ENCODE results near the gene JUNB. TPM values are rescaled to one million over a fixed set of nuclear protein-coding genes. Genes with fewer than 3 reads are reported as not detected.

Gene JUNB
- total RNA-seq (2014; rRNA removed; shearing (Covaris generic)), result 10.0 and 22.6 TPM in 2 replicates

DNA sequence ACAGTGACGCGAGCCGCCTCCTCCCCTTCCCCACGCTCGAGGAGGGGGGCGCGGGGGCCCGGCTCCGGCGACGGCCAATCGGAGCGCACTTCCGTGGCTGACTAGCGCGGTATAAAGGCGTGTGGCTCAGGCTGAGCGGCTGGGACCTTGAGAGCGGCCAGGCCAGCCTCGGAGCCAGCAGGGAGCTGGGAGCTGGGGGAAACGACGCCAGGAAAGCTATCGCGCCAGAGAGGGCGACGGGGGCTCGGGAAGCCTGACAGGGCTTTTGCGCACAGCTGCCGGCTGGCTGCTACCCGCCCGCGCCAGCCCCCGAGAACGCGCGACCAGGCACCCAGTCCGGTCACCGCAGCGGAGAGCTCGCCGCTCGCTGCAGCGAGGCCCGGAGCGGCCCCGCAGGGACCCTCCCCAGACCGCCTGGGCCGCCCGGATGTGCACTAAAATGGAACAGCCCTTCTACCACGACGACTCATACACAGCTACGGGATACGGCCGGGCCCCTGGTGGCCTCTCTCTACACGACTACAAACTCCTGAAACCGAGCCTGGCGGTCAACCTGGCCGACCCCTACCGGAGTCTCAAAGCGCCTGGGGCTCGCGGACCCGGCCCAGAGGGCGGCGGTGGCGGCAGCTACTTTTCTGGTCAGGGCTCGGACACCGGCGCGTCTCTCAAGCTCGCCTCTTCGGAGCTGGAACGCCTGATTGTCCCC lies at the start of gene JUNB:
TSS of gene JUNB (plus strand) at position 142 of the 706 bp plus-strand sequence. CDS start at position 428, 286 bp downstream.
- H3K27me3 ChIP-seq (ENCODE audit: control insufficient read depth, insufficient read depth, low read length), result peaks cover 21% of the 10 kb centered on the region
- H3K36me3 ChIP-seq (replicated peaks; ENCODE audit: control insufficient read depth, insufficient read depth, low read length), result no peaks in the 10 kb centered on the region
- peak; percentile 92 for DNase-seq
- H3K4me3 ChIP-seq (ENCODE audit: insufficient read depth, low read depth, low read length), result peak within 1 kb of the TSS; percentile 70

DNA sequence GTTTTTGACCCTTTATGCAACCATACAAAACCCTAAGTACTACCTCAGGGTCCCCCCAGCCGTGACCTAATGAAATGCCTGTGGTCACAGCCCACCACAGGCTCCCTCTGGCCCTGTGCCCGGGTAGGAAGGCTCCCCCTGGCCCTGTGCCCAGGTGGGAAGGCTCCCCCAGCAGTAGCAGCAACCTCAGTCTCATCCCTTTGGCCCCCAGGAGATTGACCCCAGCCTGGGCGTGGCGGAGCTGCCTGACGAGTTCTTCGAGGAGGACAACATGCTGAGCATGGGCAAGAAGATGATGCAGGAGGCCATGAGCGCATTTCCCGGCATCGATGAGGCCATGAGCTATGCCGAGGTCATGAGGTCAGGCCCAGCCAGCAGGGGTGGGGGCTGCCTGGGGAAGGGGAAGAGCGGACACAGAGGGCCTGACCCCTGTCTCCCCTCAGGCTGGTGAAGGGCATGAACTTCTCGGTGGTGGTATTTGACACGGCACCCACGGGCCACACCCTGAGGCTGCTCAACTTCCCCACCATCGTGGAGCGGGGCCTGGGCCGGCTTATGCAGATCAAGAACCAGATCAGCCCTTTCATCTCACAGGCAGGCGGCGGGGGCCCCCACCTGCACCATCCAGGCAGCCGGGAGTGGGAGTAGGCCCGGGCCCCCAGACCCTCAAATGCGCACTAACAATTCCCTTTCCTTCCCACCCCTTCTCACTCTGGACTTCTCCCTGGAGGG lies 46.0 kb upstream of the JUNB start:
- Histone ChIP-seq H3K27me3 (ENCODE audit: control insufficient read depth, insufficient read depth, low read length) (peaks cover 7% of the 10 kb centered on the region; the same call in 1 of the 2 replicates), H3K4me3 (ENCODE audit: insufficient read depth, low read depth, low read length) (no peak overlapping the region), H3K36me3 (replicated peaks; ENCODE audit: control insufficient read depth, insufficient read depth, low read length) (peaks cover 7% of the 10 kb centered on the region)
- peak; percentile 32 for DNase-seq

DNA sequence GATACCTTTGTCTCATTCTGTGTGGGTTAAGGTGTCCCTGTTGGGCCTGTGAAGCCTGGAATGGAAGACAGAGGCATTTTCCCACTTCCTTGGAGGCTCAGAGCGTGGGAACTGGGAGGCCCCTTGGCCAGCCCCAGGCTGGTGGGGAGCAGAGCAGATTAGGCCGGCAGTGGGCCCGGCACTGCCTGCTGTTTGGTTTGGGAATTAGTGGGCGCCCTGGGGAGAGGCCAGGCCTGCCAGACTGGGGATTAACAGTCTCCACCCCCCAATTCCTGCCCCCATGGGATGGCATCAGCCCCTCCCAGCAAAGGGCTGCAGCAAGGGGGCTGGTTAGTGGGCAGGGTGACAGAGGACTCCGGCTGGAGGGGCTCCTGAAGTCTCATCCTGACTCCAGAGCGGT lies 42.8 kb upstream of the JUNB start:
- H3K36me3 ChIP-seq (replicated peaks; ENCODE audit: control insufficient read depth, insufficient read depth, low read length), result peaks cover 7% of the 10 kb centered on the region
- no peak overlapping the region for H3K4me3 ChIP-seq (ENCODE audit: insufficient read depth, low read depth, low read length)
- peak; percentile 63 for DNase-seq
- H3K27me3 ChIP-seq (ENCODE audit: control insufficient read depth, insufficient read depth, low read length), result peaks cover 30% of the 10 kb centered on the region

DNA sequence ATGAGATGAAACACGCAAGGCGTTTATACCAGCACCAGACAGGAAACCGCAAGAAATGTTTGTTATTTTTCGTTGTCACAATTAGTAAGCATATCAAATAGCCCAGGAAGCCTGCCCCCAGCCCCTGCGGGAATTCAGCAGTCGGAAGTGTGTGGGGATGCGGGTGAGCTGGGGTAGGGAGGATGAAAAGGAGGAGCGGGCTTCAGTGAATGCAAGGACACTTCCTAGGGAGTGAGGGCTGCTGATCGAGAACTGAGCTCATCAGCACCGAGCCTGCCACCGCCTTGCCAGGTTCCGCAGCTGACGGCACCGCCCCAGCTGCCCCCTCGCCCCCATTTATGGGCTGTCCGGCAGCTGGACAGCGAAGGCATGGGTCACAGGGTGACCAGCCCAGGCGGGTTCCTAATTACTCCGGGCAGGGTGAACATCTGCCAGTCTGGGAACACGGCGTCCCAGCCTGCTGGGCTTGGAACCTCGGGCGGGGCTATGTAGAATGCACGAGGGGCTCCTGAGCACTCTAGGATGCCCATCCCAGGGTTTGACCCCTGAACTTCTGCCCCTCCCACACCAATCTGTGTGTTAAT lies 41.3 kb upstream of the JUNB start:
- peak; percentile 71 for DNase-seq
- H3K36me3 ChIP-seq (replicated peaks; ENCODE audit: control insufficient read depth, insufficient read depth, low read length), result peaks cover 6% of the 10 kb centered on the region
- peaks cover 32% of the 10 kb centered on the region for H3K27me3 ChIP-seq (ENCODE audit: control insufficient read depth, insufficient read depth, low read length)
- no peak overlapping the region for H3K4me3 ChIP-seq (ENCODE audit: insufficient read depth, low read depth, low read length)

DNA sequence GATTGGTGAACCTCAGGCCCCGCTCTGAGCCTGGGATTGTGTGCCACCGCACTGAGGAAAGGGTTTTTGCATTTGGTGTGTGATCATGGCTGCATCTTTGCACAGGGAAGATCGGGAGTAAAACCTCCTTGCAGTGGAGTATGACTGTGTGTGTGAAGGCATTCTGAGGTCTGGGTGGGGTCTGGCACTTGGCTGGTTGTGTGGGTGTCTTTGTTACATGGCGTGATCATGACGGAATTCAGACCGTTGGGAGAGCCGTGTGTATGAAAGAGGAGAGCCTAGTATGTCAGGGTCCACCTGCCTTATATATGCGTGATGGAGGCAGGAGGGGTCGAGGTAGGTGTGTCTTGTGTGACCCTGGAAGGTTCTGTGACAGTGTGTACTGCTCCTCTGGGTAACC lies 40.4 kb upstream of the JUNB start:
- Histone ChIP-seq H3K4me3 (ENCODE audit: insufficient read depth, low read depth, low read length) (no peak overlapping the region), H3K27me3 (ENCODE audit: control insufficient read depth, insufficient read depth, low read length) (peaks cover 33% of the 10 kb centered on the region), H3K36me3 (replicated peaks; ENCODE audit: control insufficient read depth, insufficient read depth, low read length) (peaks cover 5% of the 10 kb centered on the region)
- DNase-seq, result no peak

DNA sequence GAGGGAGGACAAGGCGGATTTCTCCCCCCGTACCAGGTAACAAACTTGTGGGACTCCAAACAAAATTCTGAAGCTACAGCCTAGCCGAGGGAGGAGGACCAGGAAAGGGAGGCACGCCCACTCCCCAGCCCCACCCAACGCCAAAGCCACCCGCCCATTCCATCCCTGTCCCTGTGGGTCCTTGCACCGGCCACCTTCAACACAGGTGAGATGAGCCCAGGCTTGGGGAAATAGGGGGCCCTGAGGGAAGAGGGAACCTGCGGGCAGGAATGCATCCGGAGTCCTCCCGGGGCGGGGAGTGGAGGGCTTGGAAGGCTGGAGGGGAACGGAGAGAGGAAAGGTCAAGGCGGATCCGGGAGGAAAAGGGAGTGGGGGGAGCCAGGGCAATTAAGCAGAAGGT lies 39.7 kb upstream of the JUNB start, which contains the start of gene BEST2:
TSS of gene BEST2 (plus strand) at position 157 of the 400 bp plus-strand sequence. CDS start 802 bp downstream, outside the sequence.
- Histone ChIP-seq H3K27me3 (ENCODE audit: control insufficient read depth, insufficient read depth, low read length) (peaks cover 33% of the 10 kb centered on the region), H3K4me3 (ENCODE audit: insufficient read depth, low read depth, low read length) (peak within 1 kb of the TSS; percentile 37; the same call in 1 of the 2 replicates), H3K36me3 (replicated peaks; ENCODE audit: control insufficient read depth, insufficient read depth, low read length) (peaks cover 4% of the 10 kb centered on the region)
- peak; percentile 90 for DNase-seq

DNA sequence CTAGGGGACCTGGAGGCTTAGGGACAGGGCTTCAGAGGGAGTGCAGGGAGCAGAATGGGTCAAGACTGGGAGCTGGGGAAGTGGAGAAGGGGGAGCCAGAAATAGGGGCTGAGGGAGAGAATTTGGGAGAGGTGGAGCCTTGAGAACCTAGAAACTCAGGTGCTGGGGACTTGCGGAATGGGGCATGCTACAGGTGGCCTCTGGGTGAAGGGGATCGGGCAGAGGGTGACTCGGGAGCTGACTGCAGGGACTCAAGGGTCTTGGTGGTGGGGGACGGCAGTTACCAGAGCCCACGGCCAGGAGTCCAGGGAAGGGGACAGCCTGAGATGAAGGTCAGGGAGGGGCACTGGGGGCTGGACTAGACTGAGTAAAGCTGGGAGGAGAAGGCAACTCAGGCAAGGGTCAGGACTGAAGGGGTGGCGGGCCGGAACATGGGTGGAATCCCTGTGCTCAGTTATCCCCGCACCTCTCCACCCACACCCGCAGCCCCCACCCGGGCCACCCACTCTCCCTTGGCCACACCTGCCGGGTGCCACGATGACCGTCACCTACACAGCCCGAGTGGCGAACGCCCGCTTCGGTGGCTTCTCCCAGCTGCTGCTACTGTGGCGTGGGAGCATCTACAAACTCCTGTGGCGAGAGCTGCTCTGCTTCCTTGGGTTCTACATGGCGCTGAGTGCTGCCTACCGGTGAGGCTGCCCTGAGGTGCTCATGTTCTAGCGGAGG lies 39.1 kb upstream of the JUNB start:
- peaks cover 4% of the 10 kb centered on the region for H3K36me3 ChIP-seq (replicated peaks; ENCODE audit: control insufficient read depth, insufficient read depth, low read length)
- H3K27me3 ChIP-seq (ENCODE audit: control insufficient read depth, insufficient read depth, low read length), result peaks cover 33% of the 10 kb centered on the region
- no peak for DNase-seq
- peak overlapping the region; percentile 37; the same call in 1 of the 2 replicates for H3K4me3 ChIP-seq (ENCODE audit: insufficient read depth, low read depth, low read length)

DNA sequence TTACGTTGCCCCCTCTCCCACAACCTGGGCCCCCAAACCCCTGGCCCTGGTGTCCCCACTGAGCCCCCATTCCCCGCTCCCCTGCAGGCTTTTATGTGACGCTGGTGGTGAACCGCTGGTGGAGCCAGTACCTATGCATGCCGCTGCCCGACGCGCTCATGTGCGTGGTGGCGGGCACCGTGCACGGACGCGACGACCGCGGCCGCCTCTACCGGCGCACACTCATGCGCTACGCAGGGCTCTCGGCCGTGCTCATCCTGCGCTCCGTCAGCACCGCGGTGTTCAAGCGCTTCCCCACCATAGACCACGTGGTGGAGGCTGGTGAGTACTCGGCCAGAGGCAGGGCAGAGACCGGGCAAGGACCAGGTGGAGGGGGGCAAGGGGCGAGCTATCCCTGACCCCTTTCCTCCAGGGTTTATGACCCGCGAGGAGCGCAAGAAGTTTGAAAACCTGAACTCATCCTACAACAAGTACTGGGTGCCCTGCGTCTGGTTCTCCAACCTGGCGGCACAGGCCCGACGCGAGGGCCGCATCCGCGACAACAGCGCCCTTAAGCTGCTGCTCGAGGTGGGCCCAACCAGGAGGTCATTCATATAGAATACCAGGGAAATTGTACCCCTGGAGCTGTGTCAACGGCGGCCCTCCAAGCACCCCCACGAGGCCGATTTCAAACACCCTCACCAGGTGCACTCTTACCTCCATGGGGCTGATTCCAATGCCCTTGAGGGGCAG lies 36.7 kb upstream of the JUNB start:
- H3K4me3 ChIP-seq (ENCODE audit: insufficient read depth, low read depth, low read length), result no peak overlapping the region
- DNase-seq, result peak; percentile 57
- peaks cover 35% of the 10 kb centered on the region for H3K27me3 ChIP-seq (ENCODE audit: control insufficient read depth, insufficient read depth, low read length)

DNA sequence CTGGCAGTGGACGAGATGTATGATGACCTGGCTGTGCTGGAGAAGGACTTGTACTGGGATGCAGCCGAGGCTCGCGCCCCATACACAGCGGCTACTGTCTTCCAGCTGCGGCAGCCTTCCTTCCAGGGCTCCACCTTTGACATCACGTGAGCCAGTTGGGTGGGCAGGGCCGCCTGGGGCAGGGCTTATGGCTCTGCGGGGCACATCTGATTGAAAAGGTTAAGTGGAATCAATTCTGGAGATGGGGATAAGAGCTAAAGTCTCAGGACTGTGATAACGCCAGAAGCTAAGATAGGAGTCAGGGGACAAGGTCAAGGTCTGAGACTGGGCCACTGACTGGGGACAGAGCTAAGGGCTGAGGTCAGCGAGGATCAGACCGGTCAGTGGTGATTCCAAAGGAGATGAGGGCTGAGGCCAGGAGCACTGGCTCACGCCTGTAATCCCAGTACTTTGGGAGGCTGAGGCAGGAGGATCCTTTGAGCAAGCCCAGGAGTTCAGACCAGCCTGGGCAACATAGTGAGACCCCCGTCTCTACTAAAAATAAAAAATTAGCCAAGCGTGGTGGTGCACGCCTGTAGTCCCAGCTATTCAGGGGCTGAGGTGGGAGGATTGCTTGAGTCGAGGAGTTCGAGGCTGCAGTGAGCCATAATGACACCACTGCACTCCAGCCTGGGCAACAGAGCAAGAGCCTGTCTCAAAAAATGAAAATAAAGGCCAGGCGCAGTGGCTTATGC lies 35.0 kb upstream of the JUNB start:
- H3K4me3 ChIP-seq (ENCODE audit: insufficient read depth, low read depth, low read length), result no peak overlapping the region
- DNase-seq, result no peak
- H3K36me3 ChIP-seq (replicated peaks; ENCODE audit: control insufficient read depth, insufficient read depth, low read length), result no peaks in the 10 kb centered on the region
- H3K27me3 ChIP-seq (ENCODE audit: control insufficient read depth, insufficient read depth, low read length), result peaks cover 20% of the 10 kb centered on the region

More for the DNA sequence above, 36.7 kb upstream of the JUNB start:
- no peaks in the 10 kb centered on the region for H3K36me3 ChIP-seq (replicated peaks; ENCODE audit: control insufficient read depth, insufficient read depth, low read length)

DNA sequence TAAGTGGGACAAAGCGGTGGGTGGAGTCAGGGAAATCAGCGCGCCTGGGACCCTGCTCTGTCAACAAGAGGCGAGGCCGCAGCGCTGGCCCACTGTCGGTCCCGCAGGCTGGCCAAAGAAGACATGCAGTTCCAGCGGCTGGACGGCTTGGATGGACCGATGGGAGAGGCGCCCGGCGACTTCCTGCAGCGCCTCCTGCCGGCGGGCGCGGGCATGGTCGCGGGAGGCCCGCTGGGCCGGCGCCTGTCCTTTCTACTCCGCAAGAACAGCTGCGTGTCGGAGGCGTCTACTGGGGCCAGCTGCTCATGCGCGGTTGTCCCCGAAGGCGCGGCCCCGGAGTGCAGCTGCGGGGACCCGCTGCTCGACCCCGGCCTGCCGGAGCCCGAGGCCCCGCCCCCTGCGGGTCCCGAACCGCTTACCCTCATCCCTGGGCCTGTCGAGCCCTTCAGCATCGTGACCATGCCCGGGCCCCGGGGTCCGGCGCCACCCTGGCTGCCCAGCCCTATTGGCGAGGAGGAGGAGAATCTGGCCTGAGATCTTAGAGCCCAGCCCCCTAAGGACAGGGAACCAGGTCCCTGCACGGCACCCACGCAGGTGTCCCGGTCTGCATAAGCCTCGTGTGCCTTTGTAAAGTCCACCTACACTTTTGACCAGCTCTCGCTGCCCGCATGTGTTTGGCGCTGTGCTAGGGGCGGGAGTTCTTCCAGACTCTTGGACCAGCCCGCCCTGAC lies 33.6 kb upstream of the JUNB start:
- H3K4me3 ChIP-seq (ENCODE audit: insufficient read depth, low read depth, low read length), result peak overlapping the region; percentile 39
- peak; percentile 98 for DNase-seq
- H3K27me3 ChIP-seq (ENCODE audit: control insufficient read depth, insufficient read depth, low read length), result peaks cover 8% of the 10 kb centered on the region; the same call in 1 of the 2 replicates
- peaks cover 3% of the 10 kb centered on the region; the same call in 1 of the 2 replicates for H3K36me3 ChIP-seq (replicated peaks; ENCODE audit: control insufficient read depth, insufficient read depth, low read length)

DNA sequence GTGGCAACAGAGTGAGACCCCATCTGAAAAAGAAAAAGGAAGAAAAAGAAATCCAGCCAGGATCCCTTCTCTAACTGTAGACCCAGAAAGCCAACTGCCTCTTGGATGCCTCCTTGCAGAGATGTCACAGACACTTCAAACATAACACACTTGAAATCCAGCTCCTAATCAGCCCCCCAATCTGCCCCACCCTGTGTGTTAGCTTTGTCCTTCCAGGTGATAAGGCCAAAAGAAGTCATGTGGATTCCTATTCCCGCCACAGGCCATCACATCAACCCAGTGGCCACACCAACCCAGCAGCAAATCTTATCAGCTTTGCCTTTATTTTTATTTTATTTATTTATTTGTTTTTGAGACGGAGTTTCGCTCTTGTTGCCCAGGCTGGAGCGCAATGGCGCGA lies 31.6 kb upstream of the JUNB start:
- DNase-seq, result no peak
- H3K4me3 ChIP-seq (ENCODE audit: insufficient read depth, low read depth, low read length), result no peak overlapping the region
- H3K36me3 ChIP-seq (replicated peaks; ENCODE audit: control insufficient read depth, insufficient read depth, low read length), result peaks cover 11% of the 10 kb centered on the region
- peaks cover 5% of the 10 kb centered on the region; the same call in 1 of the 2 replicates for H3K27me3 ChIP-seq (ENCODE audit: control insufficient read depth, insufficient read depth, low read length)

DNA sequence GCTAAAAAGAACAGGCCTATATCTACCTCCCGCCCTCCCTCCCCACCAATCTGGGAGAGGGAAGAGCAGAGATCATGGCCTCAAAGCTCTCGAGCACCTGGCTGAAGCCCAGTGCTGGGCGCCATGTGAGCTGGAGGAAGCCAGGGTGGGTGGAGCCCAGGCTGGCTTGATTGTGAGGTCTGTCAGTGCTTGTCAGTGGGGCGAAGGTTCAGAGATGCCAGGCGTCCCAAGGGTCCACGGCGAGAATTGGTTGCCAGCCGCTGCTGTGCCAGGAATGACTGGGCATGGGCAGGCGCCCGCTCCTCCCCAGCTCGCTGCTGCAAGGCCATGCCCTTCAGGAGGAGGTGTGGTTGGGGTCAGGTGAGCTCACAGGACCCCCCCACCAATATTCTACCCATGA lies 28.2 kb upstream of the JUNB start:
- no peak for DNase-seq
- Histone ChIP-seq H3K36me3 (replicated peaks; ENCODE audit: control insufficient read depth, insufficient read depth, low read length) (peaks cover 13% of the 10 kb centered on the region), H3K4me3 (ENCODE audit: insufficient read depth, low read depth, low read length) (no peak overlapping the region), H3K27me3 (ENCODE audit: control insufficient read depth, insufficient read depth, low read length) (peaks cover 3% of the 10 kb centered on the region; the same call in 1 of the 2 replicates)

Measured in H7 (cell line).